K562 (cell line): ENCODE results near the gene SYNPO2. TPM values are rescaled to one million over a fixed set of nuclear protein-coding genes. Genes with fewer than 3 reads are reported as not detected.

ENCODE experiments used
- ATAC-seq: fragments of 200-7000 bp; cut with Tn5 transposase; 3 replicates; pipeline ENCODE4 v1.9.1; 2020; ENCODE audit warnings: moderate library complexity
- BruUV-seq: library from RNA; stranded (reverse); fragments of 400-500 nt; replicated peaks from 2 replicates; lab custom pipeline; 2021; lab: Mats Ljungman, UMichigan
- CTCF ChIA-PET: fragments of 300-600 bp; formaldehyde crosslinking; extraction: SDS; loops from one replicate; lab custom pipeline; 2021; ENCODE audit warnings: low intra/inter-chr PET ratio; lab: Yijun Ruan, JAX
- POLR2A ChIA-PET: fragments of 300-600, 350-650 bp; sonication (Branson Sonifier 250); formaldehyde crosslinking; extraction: SDS; loops from one replicate; lab custom pipeline; 2021; ENCODE audit warnings: antibody characterized with exemption, inconsistent platforms; lab: Yijun Ruan, JAX
- DNase-seq, 4 experiments: peaks; one replicate each; pipeline versions ENCODE4 v3.0.0 to v3.0.0-alpha.2; 2011 to 2018; ENCODE audit warnings: low spot score in 3 of 4, mixed read lengths in 3 of 4; ENCODE audit errors: extremely low read depth in 1 of 4
- FAIRE-seq: peaks from 2 replicates; lab custom pipeline; 2011; peaks lifted over from hg19 to GRCh38; lab: Jason Lieb, UNC
- H2AFZ ChIP-seq: 2 replicates; pipeline ENCODE4 v1.6.0; 2011; ENCODE audit warnings: low read depth, low read length, control low read depth, inconsistent platforms
- H3K27ac ChIP-seq: fragments of 200-600 bp; 3 replicates; pipeline ENCODE4 v1.8.0; 2011; ENCODE audit warnings: low read depth, mild to moderate bottlenecking, control low read depth, inconsistent platforms, low read length, moderate library complexity, mixed read lengths; ENCODE audit errors: extremely low read depth
- H3K27me3 ChIP-seq, 2 experiments: fragments of 300-600 bp in 1 of 2; 2 replicates in 1 of 2; 3 replicates in 1 of 2; pipeline versions ENCODE4 v1.6.0 to v1.8.0; 2011; ENCODE audit warnings: inconsistent platforms in 2 of 2, low read length in 2 of 2, mild to moderate bottlenecking in 1 of 2, mixed read lengths in 1 of 2, moderate library complexity in 1 of 2; ENCODE audit not compliant: control insufficient read depth in 2 of 2, insufficient read depth in 2 of 2
- H3K36me3 ChIP-seq: fragments of 300-600 bp; 3 replicates; pipeline ENCODE4 v1.8.0; 2011; ENCODE audit warnings: mild to moderate bottlenecking, low read length, inconsistent platforms; ENCODE audit not compliant: control insufficient read depth, insufficient read depth
- H3K4me1 ChIP-seq, 2 experiments: fragments of 200-600 bp in 1 of 2; replicated peaks in 1 of 2; 2 replicates in 1 of 2; 3 replicates in 1 of 2; pipeline versions ENCODE4 v1.5.1 to v1.8.0; 2011; ENCODE audit warnings: inconsistent platforms in 2 of 2, low read length in 2 of 2, mild to moderate bottlenecking in 1 of 2, mixed read lengths in 1 of 2, moderate library complexity in 1 of 2; ENCODE audit not compliant: control insufficient read depth in 2 of 2, insufficient read depth in 2 of 2
- H3K4me2 ChIP-seq: 2 replicates; pipeline ENCODE4 v1.6.1; 2011; ENCODE audit warnings: low read length, control low read depth, inconsistent platforms, mixed read lengths; ENCODE audit not compliant: insufficient read depth
- H3K4me3 ChIP-seq: fragments of 200-600 bp; sonication (generic), shearing (Covaris generic); 2 replicates; pipeline ENCODE4 v1.5.1; 2016; ENCODE audit warnings: control low read depth, inconsistent platforms
- H3K79me2 ChIP-seq: fragments of 200-600 bp; 3 replicates; pipeline ENCODE4 v1.8.0; 2011; ENCODE audit warnings: low read length, inconsistent platforms; ENCODE audit not compliant: control insufficient read depth, insufficient read depth
- H3K9ac ChIP-seq, 2 experiments: 2 replicates each; pipeline versions ENCODE4 v1.6.0 to v1.6.1; 2011; ENCODE audit warnings: low read depth in 2 of 2, low read length in 2 of 2, control low read depth in 1 of 2, inconsistent platforms in 1 of 2, mild to moderate bottlenecking in 1 of 2, mixed read lengths in 1 of 2; ENCODE audit not compliant: insufficient read depth in 1 of 2
- H3K9me1 ChIP-seq: one replicate; pipeline ENCODE4 v1.6.0; 2011; ENCODE audit warnings: inconsistent platforms, mild to moderate bottlenecking, low read length, moderate library complexity; ENCODE audit not compliant: control insufficient read depth, insufficient read depth
- H3K9me3 ChIP-seq: replicated peaks from 2 replicates; pipeline ENCODE4 v1.5.1; 2011; ENCODE audit warnings: low read depth, low read length, inconsistent platforms; ENCODE audit not compliant: control insufficient read depth, insufficient read depth
- H4K20me1 ChIP-seq: replicated peaks from 2 replicates; pipeline ENCODE4 v1.6.1; 2011; ENCODE audit warnings: low read length, inconsistent platforms, mixed read lengths; ENCODE audit not compliant: control insufficient read depth, insufficient read depth
- BCL6 ChIP-seq: fragments of 250-450 bp; sonication (Bioruptor Pico); IDR thresholded peaks from 2 replicates; pipeline ENCODE4 v1.4.0; 2020
- BRD4 ChIP-seq: fragments of 200-600 bp; sonication (generic); IDR thresholded peaks from 2 replicates; pipeline ENCODE4 v1.6.1; 2017; ENCODE audit warnings: inconsistent platforms
- BRD9 ChIP-seq: fragments of 450-650 bp; IDR thresholded peaks from 2 replicates; pipeline ENCODE4 v1.6.1; 2018; ENCODE audit warnings: low read depth; ENCODE audit not compliant: partially characterized antibody
- CAMTA2 ChIP-seq: fragments of 250-450 bp; sonication (Bioruptor Pico); conservative IDR thresholded peaks from 2 replicates; pipeline ENCODE4 v1.5.1; 2022
- CHD2 ChIP-seq: IDR thresholded peaks from 2 replicates; pipeline ENCODE4 v1.6.1; 2011; ENCODE audit warnings: low read depth, low read length
- CXXC5 ChIP-seq: fragments of 250-450 bp; sonication (Bioruptor Pico); IDR thresholded peaks from 2 replicates; pipeline ENCODE4 v1.8.0; 2022; ENCODE audit warnings: inconsistent platforms, mild to moderate bottlenecking, moderate library complexity
- GABPB1 ChIP-seq: sonication (generic); formaldehyde crosslinking; IDR thresholded peaks from 2 replicates; pipeline ENCODE4 v1.8.0; 2022; ENCODE audit warnings: mild to moderate bottlenecking, missing genetic modification reagents
- HDAC3 ChIP-seq: fragments of 450-650 bp; IDR thresholded peaks from 2 replicates; pipeline ENCODE4 v1.6.1; 2018; ENCODE audit warnings: borderline replicate concordance, mild to moderate bottlenecking, moderate library complexity; ENCODE audit not compliant: partially characterized antibody
- HMG20B ChIP-seq: fragments of 250-450 bp; sonication (Bioruptor Pico); IDR thresholded peaks from 2 replicates; pipeline ENCODE4 v1.5.0; 2021; ENCODE audit warnings: mild to moderate bottlenecking
- MECOM ChIP-seq: fragments of 250-450 bp; sonication (Bioruptor Pico); IDR thresholded peaks from 2 replicates; pipeline ENCODE4 v1.8.0; 2022; ENCODE audit warnings: inconsistent platforms
- SMAD2 ChIP-seq: fragments of 150-350 bp; IDR thresholded peaks from 2 replicates; pipeline ENCODE4 v1.6.1; 2014; ENCODE audit warnings: low read depth, mild to moderate bottlenecking, low read length
- ZFP30 ChIP-seq: fragments of 250-450 bp; sonication (Bioruptor Pico); IDR thresholded peaks from 2 replicates; pipeline ENCODE4 v1.8.0; 2022; ENCODE audit warnings: moderate library complexity, mild to moderate bottlenecking, inconsistent platforms, borderline replicate concordance
- ZNF124 ChIP-seq: sonication (generic); formaldehyde crosslinking; IDR thresholded peaks from 2 replicates; pipeline ENCODE4 v1.8.1; 2022; ENCODE audit warnings: missing genetic modification reagents
- ZNF764 ChIP-seq: fragments of 250-450 bp; sonication (Bioruptor Pico); IDR thresholded peaks from 2 replicates; pipeline ENCODE4 v1.4.0; 2020; ENCODE audit warnings: low read depth, mild to moderate bottlenecking, moderate library complexity
- WGBS: fragments of 100-300 bp; shearing (Covaris generic); methylation state at CpG from one replicate; pipeline ENCODE4 v1.1.6; 2016; ENCODE audit warnings: low coverage, mixed read lengths; ENCODE audit not compliant: insufficient coverage; ENCODE audit errors: missing lambda C conversion rate; 5-methylcytosine and 5-hydroxymethylcytosine counted together
- in situ Hi-C: fragments of 300-500 bp; cut with MboI; formaldehyde crosslinking; loops from 4 replicates; pipeline ENCODE4 v1.15.0; 2018; ENCODE audit warnings: inconsistent platforms, mixed read lengths
- intact Hi-C: fragments of 100-400 bp; cut with micrococcal nuclease; formaldehyde crosslinking; loops from 2 replicates; pipeline ENCODE4 v1.14.2; 2022
- polyA plus RNA-seq, 8 experiments: library from polyadenylated mRNA; depleted of rRNA in 4 of 8; stranded (reverse) in 5 of 8; unstranded in 3 of 8; fragments of >200 nt; fragmentation: Nextera tagmentation in 2 of 8; fragmentation: Illumina TruSeq in 1 of 8; extraction: Ambion mirVana in 2 of 8; extraction: Trizol in 1 of 8; gene quantifications; 2 replicates each; pipeline versions ENCODE4 v1.2.1 to v1.2.3, GENCODE V29; 2011 to 2014; ENCODE audit warnings: inconsistent platforms in 1 of 8, missing spikeins in 1 of 8
- total RNA-seq, 7 experiments: library from RNA; depleted of rRNA in 6 of 7; stranded (reverse); fragments of >200 nt in 6 of 7; fragmentation: Illumina TruSeq in 2 of 7; extraction: Trizol in 2 of 7; gene quantifications; 2 replicates each; pipeline versions ENCODE4 v1.2.1 to v1.2.3, GENCODE V29; 2011 to 2021; ENCODE audit warnings: low replicate concordance in 1 of 7
- TF ChIP-seq, protein P1 (sequence below), 3 experiments: IDR thresholded peaks in 2 of 3; conservative IDR thresholded peaks in 1 of 3; 2 replicates each; pipeline ENCODE4 v1.5.1; 2011 to 2012; ENCODE audit warnings: low read length in 3 of 3, mild to moderate bottlenecking in 3 of 3, control low read depth in 2 of 3, improper control_type of control experiment in 1 of 3, inconsistent platforms in 1 of 3, low read depth in 1 of 3, mixed read lengths in 1 of 3, moderate library complexity in 1 of 3; ENCODE audit not compliant: insufficient read depth in 2 of 3
- TF ChIP-seq, protein P2 (sequence below): sonication (generic); formaldehyde crosslinking; IDR thresholded peaks from 2 replicates; pipeline ENCODE4 v1.8.1; 2023; ENCODE audit warnings: mild to moderate bottlenecking, missing genetic modification reagents

The SYNPO2 gene
- total and polyA plus RNA-seq, 9 of the 15 experiments (the other 6 are each of a cell fraction or from before 2014, with no cell fraction given), result 0.03 to 0.18 TPM; not detected in 7

DNA sequence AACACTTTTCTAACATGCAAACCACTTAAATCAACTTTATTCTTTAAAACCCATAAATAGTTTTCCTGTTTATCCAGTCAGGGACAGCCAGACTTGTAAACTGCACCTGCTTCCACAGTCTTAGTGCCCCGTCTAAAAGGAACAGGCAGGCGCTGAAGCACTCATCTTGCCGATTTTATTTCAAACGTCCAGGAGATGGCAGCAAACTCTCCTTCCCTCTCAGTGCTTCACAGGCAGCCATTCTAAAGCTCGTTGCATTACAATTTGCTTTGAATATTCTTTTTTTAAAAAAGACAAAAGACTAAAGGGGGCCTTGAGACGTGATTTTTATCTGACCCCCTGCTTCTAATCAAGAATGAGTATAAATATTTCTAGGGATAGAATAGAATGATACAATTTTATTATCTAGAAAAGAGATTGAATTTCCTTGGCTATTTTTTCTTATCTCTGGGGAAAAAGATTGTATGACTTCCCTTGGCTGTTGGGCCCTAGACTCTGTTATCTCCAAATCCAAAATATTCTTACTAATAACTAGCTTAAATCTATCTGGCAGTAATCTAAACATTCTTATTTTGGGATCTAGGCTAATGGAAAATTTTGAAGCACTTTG, 153.4 kb downstream of the SYNPO2 start (continued):
- TF ChIP-seq, protein P1, sequence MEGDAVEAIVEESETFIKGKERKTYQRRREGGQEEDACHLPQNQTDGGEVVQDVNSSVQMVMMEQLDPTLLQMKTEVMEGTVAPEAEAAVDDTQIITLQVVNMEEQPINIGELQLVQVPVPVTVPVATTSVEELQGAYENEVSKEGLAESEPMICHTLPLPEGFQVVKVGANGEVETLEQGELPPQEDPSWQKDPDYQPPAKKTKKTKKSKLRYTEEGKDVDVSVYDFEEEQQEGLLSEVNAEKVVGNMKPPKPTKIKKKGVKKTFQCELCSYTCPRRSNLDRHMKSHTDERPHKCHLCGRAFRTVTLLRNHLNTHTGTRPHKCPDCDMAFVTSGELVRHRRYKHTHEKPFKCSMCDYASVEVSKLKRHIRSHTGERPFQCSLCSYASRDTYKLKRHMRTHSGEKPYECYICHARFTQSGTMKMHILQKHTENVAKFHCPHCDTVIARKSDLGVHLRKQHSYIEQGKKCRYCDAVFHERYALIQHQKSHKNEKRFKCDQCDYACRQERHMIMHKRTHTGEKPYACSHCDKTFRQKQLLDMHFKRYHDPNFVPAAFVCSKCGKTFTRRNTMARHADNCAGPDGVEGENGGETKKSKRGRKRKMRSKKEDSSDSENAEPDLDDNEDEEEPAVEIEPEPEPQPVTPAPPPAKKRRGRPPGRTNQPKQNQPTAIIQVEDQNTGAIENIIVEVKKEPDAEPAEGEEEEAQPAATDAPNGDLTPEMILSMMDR (IDR thresholded peaks at IDR 0.05 in 2 of 3, conservative IDR thresholded peaks at IDR 0.05 in 1 of 3; ENCODE audit: insufficient read depth in 2 of 3, low read depth in 1 of 3, low read length in 3 of 3), result peak; percentile 65 to 72 (median 69)
- no peak for TF ChIP-seq ZNF764
- no peak for TF ChIP-seq CAMTA2 (CRISPR knock-in tag)

DNA sequence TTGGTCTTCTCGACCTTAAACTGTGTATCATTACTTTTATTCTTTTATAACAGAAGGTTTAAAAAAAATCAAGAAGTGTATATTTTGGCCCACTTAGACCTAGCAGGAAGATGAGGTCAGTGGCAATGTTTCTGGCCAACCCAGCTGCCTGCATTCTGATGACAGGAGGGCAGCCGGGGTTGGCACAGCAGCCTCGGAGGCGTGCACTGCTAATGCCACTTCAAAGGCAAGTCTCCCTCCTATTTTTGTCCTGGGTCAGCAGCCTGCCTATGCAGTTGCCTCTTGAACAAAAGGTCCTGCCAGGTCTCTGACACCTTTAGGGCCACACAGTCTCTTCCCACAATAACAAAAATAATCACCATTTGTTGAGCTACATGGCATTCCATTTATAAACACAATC, 157.6 kb downstream of the SYNPO2 start:
- FAIRE-seq (no peak), DNase-seq (no peak), ATAC-seq (no peak)
- H3K4me3 ChIP-seq, result no peak overlapping the region
- H3K79me2 ChIP-seq, result no peaks in the 10 kb centered on the region
- H3K9me1 ChIP-seq, result no peaks in the 10 kb centered on the region
- no peaks in the 10 kb centered on the region for H3K9me3 ChIP-seq
- TF ChIP-seq GABPB1 (CRISPR knock-in tag) (no peak), CXXC5 (no peak), HDAC3 (no peak), MECOM (CRISPR knock-in tag) (no peak), ZNF124 (CRISPR knock-in tag) (no peak), CHD2 (no peak), BRD4 (no peak), BRD9 (no peak), BCL6 (CRISPR knock-in tag) (no peak), SMAD2 (no peak), ZFP30 (CRISPR knock-in tag) (no peak), HMG20B (CRISPR knock-in tag) (no peak)
- TF ChIP-seq, protein P2, sequence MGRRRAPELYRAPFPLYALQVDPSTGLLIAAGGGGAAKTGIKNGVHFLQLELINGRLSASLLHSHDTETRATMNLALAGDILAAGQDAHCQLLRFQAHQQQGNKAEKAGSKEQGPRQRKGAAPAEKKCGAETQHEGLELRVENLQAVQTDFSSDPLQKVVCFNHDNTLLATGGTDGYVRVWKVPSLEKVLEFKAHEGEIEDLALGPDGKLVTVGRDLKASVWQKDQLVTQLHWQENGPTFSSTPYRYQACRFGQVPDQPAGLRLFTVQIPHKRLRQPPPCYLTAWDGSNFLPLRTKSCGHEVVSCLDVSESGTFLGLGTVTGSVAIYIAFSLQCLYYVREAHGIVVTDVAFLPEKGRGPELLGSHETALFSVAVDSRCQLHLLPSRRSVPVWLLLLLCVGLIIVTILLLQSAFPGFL, result no peak
- POLR2A ChIA-PET, result no interaction called here
- H3K9ac ChIP-seq, result no peak overlapping the region
- H4K20me1 ChIP-seq, result no peaks in the 10 kb centered on the region
- in situ Hi-C loops, result loop anchor here (10.0 kb wide), 1 partner anchor 249 kb away; no protein-coding TSS in a partner anchor
- no peak overlapping the region for H2AFZ ChIP-seq
- BruUV-seq, result no TSS peak
- CTCF ChIA-PET, result no interaction called here
- no peak overlapping the region for H3K27ac ChIP-seq
- intact Hi-C loops, result no loop called here
- H3K36me3 ChIP-seq, result no peaks in the 10 kb centered on the region
- WGBS, result 0% methylated on average over 4 of the region's 4 CpGs
- H3K4me1 ChIP-seq, result no peaks in the 10 kb centered on the region
- H3K27me3 ChIP-seq, result no peaks in the 10 kb centered on the region; a peak in 2 of 5 replicates
- H3K4me2 ChIP-seq, result no peak overlapping the region
